PFSK-1 (cell line): Measurements from ENCODE around the gene MKRN2.

ENCODE experiments used
- FOXP2 ChIP-seq: optimal IDR thresholded peaks from 2 replicates; pipeline ENCODE3; 2011; ENCODE audit warnings: borderline replicate concordance, control low read depth, inconsistent platforms; ENCODE audit not compliant: insufficient read depth; ENCODE audit errors: extremely low read length, extremely low read depth
- POLR2AphosphoS5 ChIP-seq: IDR thresholded peaks from 2 replicates; pipeline ENCODE4 v1.6.1; 2012; ENCODE audit warnings: low read depth, mild to moderate bottlenecking, control low read depth, low read length, moderate library complexity
- REST ChIP-seq, 2 experiments: IDR thresholded peaks; 2 replicates each; pipeline versions ENCODE4 v1.6.1 to v1.8.0; 2011 to 2012; ENCODE audit warnings: low read depth in 2 of 2, low read length in 2 of 2, control low read depth in 1 of 2, inconsistent platforms in 1 of 2, mild to moderate bottlenecking in 1 of 2, moderate library complexity in 1 of 2; ENCODE audit not compliant: insufficient read depth in 1 of 2
- SIN3A ChIP-seq: IDR thresholded peaks from 2 replicates; pipeline ENCODE4 v1.6.1; 2012; ENCODE audit warnings: mild to moderate bottlenecking, low read length, moderate library complexity, borderline replicate concordance; ENCODE audit not compliant: insufficient read depth
- TAF1 ChIP-seq: IDR thresholded peaks from 2 replicates; pipeline ENCODE4 v1.6.1; 2012; ENCODE audit warnings: low read length, control low read depth, borderline replicate concordance; ENCODE audit not compliant: insufficient read depth

The MKRN2 gene

GRCh38 chr3:12566976-12567375, 10.1 kb downstream of the MKRN2 start:
- TF ChIP-seq POLR2AphosphoS5 (no peak), SIN3A (no peak), REST (IDR thresholded peaks at IDR 0.05; ENCODE audit: insufficient read depth in 1 of 2, low read depth in 2 of 2, low read length in 2 of 2) (no peak), TAF1 (no peak), FOXP2 (no peak)

- TF ChIP-seq REST (IDR thresholded peaks at IDR 0.05; ENCODE audit: insufficient read depth in 1 of 2, low read depth in 2 of 2, low read length in 2 of 2) (no peak), FOXP2 (no peak), POLR2AphosphoS5 (no peak), TAF1 (no peak), SIN3A (no peak)
These were observed 11.9 kb downstream of the MKRN2 start for GRCh38 chr3:12568747-12569146.

GRCh38 chr3:12569836-12570235, 12.9 kb downstream of the MKRN2 start:
- TF ChIP-seq FOXP2 (no peak), SIN3A (no peak)

- TF ChIP-seq REST (IDR thresholded peaks at IDR 0.05; ENCODE audit: insufficient read depth in 1 of 2, low read depth in 2 of 2, low read length in 2 of 2) = no peak
- no peak for TF ChIP-seq TAF1
- TF ChIP-seq FOXP2 = no peak
- no peak for TF ChIP-seq SIN3A
- TF ChIP-seq POLR2AphosphoS5 = no peak
These were observed 15.1 kb downstream of the MKRN2 start for GRCh38 chr3:12571986-12572385.

GRCh38 chr3:12574131-12574530, 17.2 kb downstream of the MKRN2 start:
- TF ChIP-seq POLR2AphosphoS5 (no peak), SIN3A (no peak), TAF1 (no peak), FOXP2 (no peak), REST (IDR thresholded peaks at IDR 0.05; ENCODE audit: insufficient read depth in 1 of 2, low read depth in 2 of 2, low read length in 2 of 2) (no peak)
